NCI-H748 (cell line): Measurements from ENCODE around the gene CNOT6.
"Not testable (repeated sequence)": the region's sequence is repeated elsewhere in the genome, so short reads cannot be mapped to it uniquely, and the experiment has no call there.

ENCODE experiments used
- DNase-seq: peaks from one replicate; lab custom pipeline; 2025; ENCODE audit not compliant: unreplicated experiment; lab: John Stamatoyannopoulos, UW

The CNOT6 gene

GRCh38 chr5:180470966-180471582, 23.1 kb upstream of the CNOT6 start:
- peak; percentile 61 for DNase-seq

- DNase-seq, result no peak
Measured at GRCh38 chr5:180471866-180472265, 22.3 kb upstream of the CNOT6 start.

DNA sequence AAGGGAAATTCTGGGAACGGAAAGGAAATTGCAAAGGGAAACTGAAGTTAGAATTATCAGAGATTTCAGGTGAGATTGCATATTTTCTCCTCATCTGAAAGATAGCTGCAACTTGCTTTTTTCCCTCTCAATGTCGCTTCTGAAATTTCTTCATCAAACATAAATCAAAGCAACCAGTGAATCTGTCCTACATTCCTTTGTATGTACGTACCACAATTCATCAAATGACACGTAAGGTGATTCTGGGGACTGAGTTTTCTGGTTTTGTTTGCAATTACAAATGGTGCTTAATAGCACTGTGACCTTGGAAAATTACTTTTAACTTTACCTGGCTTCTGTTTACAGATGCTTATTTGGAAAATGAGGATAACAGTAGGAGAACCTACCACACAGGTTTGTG, 21.9 kb upstream of the CNOT6 start:
- no peak for DNase-seq

GRCh38 chr5:180473386-180473785, 20.8 kb upstream of the CNOT6 start:
- not testable (repeated sequence) for DNase-seq

- no peak for DNase-seq
Measured at GRCh38 chr5:180474569-180474968, 19.6 kb upstream of the CNOT6 start.

DNA sequence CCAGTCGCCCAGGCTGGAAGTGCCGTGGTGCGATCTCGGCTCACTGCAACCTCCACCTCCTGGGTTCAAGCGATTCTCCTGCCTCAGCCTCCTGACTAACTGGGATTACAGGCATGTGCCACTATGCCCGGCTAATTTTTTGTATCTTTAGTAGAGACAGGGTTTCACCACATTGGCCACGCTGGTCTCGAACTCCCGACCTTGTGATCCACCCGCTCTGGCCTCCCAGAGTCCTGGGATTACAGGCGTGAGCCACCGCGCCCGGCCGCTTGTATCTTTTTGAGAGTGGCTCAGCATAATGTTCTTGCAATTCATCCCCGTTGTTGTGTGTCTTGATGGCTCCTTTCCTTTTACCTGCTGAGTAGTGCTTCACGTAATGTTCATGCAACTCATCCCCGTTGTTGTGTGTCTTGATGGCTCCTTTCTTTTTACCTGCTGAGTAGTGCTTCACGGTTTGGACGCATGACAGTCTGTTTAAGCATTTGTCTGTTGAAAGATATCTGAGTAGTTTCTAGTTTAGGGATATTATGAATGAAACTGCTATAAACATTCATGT, 18.1 kb upstream of the CNOT6 start:
- not testable (repeated sequence) for DNase-seq

DNA sequence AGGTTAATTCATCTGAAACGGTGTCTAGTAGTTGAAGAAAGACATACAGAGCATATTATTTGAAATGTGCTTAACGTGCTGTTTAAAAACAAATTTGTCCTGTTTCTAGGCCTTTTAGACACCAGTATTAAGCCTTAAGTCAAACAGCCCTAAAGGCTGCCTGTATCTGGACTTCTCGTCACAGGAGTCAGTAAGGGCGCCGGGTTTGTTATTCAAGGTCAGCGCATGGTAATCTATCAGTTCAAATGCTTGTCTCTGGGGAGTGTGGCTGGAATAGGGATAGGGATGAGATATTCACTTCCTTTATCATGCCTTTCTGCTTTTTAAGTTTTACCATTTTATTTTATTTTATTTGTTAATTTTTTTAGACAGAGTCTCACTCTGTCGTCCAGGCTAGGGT, 9.4 kb upstream of the CNOT6 start:
- no peak for DNase-seq

DNA sequence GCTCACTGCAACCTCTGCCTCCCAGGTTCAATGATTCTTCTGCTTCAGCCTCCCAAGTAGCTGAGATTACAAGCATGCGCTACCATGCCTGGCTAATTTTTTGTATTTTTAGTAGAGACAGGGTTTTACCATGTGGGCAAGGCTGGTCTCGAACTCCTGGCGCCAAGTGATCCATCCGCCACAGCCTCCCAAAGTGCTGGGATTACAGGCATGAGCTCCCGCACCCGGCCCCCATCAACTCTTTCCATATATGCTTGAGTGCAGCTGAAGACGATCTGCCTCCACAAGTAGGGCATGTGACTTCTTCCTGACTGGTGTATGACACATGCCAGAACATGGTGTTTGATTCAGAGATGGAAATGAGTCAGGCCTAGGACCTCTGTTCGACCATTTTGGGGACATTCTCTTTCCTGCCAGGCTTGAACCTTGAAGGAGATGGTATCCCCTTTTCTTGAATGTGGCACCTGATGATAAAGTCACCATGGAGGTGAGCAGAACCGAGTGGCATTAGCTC, 7.5 kb upstream of the CNOT6 start:
- DNase-seq, result no peak

- DNase-seq, result no peak
Measured at GRCh38 chr5:180487556-180487955, 6.6 kb upstream of the CNOT6 start.

DNA sequence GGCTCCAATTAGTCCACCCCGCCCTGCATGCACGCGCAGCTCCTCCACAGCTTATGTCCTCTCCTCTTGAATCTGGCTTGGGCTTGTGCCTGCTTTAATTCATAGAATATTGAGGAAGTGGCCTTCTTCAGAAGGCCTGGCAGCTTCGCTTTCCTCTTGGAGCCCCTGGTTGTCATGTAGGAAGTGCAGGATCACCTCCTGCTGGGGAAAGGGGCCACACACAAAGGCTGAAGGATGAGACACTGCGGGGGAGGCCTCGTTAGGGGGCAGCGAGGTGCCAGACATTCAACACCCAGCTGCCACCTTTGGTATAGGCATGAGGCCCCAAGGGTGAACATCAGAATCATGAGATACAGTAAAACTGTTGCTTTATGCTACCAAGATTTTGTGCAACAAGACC, 2.7 kb upstream of the CNOT6 start:
- no peak for DNase-seq

DNA sequence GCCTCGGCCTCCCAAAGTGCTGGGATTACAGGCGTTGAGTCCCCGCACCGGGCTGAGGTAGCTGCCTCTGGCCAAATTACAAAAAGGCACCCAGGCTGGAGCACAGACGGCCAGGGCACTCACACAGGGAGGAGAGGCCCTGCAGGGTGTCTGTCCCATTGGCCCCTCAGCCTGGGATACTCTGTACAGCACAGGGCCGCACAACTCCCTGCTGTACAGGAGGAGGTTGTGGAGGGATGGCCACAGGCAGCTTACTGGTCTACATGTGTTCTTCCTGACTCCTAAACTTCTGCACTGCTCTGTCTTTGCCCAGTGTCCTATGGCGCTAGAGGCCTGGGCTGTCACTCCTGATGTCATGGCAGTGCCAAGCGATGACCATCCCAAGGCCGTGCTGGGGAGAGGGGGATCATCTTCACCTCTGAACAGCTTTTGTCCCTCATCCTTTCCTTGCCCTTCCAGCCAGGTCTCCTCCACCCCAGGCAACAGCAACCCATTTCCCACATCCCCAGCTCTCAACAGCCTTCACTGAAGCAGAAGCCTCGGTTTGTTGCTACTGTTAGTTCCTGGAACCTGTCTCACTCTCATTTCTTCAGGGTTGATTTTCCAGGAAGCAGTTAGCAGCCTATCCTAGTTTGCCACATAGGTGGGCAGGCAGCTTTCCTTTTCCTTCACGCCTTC, 1.8 kb upstream of the CNOT6 start:
- DNase-seq, result no peak

- peak; percentile 58 for DNase-seq
Measured at GRCh38 chr5:180494510-180495181, 467 bp downstream of the CNOT6 start.

- DNase-seq, result peak; percentile 19
Measured at GRCh38 chr5:180495292-180495691, 1.1 kb downstream of the CNOT6 start.

DNA sequence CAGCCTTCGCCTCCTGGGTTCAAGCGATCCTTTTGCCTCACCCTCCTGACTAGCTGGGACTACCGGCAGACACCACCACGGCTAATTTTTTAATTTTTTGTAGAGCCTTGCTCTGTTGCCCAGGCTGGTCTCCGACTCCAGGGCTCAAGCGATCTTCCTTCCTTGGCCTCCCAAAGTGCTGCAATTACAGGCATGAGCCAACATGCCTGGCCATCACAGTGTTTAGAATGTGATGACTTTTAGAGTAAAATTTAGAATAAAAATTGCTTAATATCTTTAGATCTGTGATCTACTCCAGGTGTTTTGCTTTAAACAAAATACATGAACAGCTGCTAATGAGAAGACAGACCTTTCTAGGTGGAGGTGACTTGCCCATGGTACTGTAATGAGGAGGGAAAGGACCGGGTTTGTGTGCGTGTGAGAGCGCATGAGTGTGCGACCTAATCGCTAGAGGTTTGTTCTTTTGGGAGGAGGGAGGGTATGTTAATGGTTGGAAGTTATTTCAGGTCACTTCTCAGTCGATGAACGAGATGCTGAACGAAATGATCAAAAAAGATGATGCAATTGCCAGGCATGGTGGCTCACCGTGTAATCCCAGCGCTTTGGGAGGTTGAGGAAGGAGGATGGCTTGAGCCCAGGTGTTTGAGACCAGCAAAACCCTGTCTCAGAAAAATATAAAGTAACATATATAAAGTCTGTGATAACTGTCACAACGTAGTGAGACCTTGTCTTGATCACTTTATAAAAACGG, 2.0 kb downstream of the CNOT6 start:
- DNase-seq, result no peak

GRCh38 chr5:180496806-180497205, 2.6 kb downstream of the CNOT6 start:
- DNase-seq, result not testable (repeated sequence)

GRCh38 chr5:180497865-180498264, 3.7 kb downstream of the CNOT6 start:
- DNase-seq, result not testable (repeated sequence)

GRCh38 chr5:180498378-180498777, 4.2 kb downstream of the CNOT6 start:
- DNase-seq, result no peak

GRCh38 chr5:180499684-180500083, 5.5 kb downstream of the CNOT6 start:
- peak; percentile 24 for DNase-seq

DNA sequence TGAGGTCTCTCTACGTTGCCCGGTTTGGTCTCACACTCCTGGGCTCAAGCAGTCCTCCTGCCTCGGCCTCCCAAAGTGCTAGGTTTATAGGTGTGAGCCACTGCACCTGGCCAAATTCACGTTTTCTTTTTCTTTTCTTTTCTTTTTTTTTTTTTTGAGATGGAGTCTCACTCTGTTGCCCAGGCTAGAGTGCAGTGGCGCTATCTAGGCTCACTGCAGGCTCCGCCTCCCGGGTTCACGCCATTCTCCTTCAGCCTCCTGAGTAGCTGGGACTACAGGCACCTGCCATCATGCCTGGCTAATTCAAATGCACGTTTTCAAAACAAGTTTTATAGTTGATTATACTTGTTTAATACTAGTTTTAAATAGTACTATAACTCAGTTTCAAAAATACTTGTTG, 6.1 kb downstream of the CNOT6 start:
- not testable (repeated sequence) for DNase-seq

DNA sequence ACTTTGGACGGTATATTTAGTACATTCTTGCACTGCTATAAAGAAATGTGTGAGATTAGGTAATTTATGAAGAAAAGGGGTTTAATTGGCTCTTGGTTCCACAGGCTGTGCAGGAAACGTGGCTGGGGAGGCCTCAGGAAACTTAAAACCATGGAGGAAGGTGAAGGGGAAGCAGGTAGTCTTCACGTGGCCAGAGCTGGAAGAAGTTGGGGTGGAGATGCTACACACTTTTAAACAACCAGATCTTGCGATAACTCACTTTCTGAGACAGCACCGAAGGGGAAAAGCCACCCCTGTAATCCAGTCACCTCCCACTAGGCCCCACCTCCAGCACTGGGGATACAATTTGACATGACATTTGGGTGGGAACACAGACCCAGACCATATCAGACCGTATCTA, 13.5 kb downstream of the CNOT6 start:
- no peak for DNase-seq

DNA sequence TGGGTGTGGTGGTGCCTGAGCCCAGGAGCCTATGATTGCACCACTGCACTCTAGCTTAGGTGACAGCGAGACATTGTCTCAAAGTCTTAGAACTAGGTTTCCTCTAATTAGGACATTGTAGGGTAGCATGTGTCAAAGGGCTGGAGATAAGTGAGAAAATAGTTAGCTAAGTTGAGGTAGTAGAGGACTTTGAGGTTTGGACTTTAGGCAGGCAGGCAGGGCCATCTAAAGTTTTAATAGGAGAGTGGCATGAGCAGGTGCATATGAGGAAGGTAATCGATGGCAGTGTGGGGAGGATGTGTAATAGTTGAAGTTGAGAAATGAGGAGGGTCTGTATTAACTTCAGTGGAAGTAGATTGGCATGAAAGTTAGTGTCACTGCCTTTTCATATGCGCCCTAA, 21.1 kb downstream of the CNOT6 start:
- DNase-seq, result no peak
